Spleen (tissue), 11 donors: Measurements from ENCODE around the gene CDON. TPM values are rescaled to one million over a fixed set of nuclear protein-coding genes. Genes with fewer than 3 reads are reported as not detected.

Source experiments
- DNase-seq: peaks from one replicate; pipeline ENCODE4 v3.0.0-alpha.2; 2020
- H3K27ac ChIP-seq, 8 donors: fragments of 200-600 bp; sonication (generic) in 7 of 8; 1 replicate in 4 of 8; 2 replicates in 4 of 8; pipeline versions ENCODE4 v1.5.0 to v1.8.0; 2016 to 2021; ENCODE audit warnings: inconsistent platforms in 4 of 8, mild to moderate bottlenecking in 4 of 8, moderate library complexity in 1 of 8
- H3K27me3 ChIP-seq, 7 donors: fragments of 200-600 bp; sonication (generic) in 6 of 7; replicated peaks in 1 of 7; 1 replicate in 4 of 7; 2 replicates in 3 of 7; pipeline versions ENCODE4 v1.5.0 to v1.8.0; 2016 to 2021; ENCODE audit warnings: inconsistent platforms in 3 of 7, mild to moderate bottlenecking in 1 of 7
- H3K36me3 ChIP-seq, 6 donors: fragments of 200-600 bp; sonication (generic) in 5 of 6; 1 replicate in 4 of 6; 2 replicates in 2 of 6; pipeline versions ENCODE4 v1.5.0 to v1.8.0; 2016 to 2021; ENCODE audit warnings: inconsistent platforms in 2 of 6
- H3K4me1 ChIP-seq, 6 donors: fragments of 200-600 bp; sonication (generic) in 5 of 6; 1 replicate in 3 of 6; 2 replicates in 3 of 6; pipeline versions ENCODE4 v1.5.0 to v1.8.0; 2016 to 2021; ENCODE audit warnings: inconsistent platforms in 3 of 6
- H3K4me3 ChIP-seq, 8 donors: fragments of 200-600 bp; sonication (generic) in 7 of 8; 1 replicate in 4 of 8; 2 replicates in 4 of 8; pipeline versions ENCODE4 v1.5.0 to v1.8.0; 2016 to 2021; ENCODE audit warnings: inconsistent platforms in 4 of 8, mild to moderate bottlenecking in 4 of 8, moderate library complexity in 2 of 8
- H3K9me3 ChIP-seq, 8 donors: fragments of 200-600 bp; sonication (generic) in 7 of 8; 1 replicate in 4 of 8; 2 replicates in 4 of 8; pipeline versions ENCODE4 v1.5.0 to v1.8.0; 2016 to 2021; ENCODE audit warnings: inconsistent platforms in 4 of 8
- CTCF ChIP-seq, 11 experiments: fragments of 200-600 bp in 7 of 11; fragments of 450-650 bp in 4 of 11; sonication (generic) in 4 of 11; IDR thresholded peaks in 8 of 11; conservative IDR thresholded peaks in 3 of 11; 1 replicate in 7 of 11; 2 replicates in 4 of 11; pipeline versions ENCODE4 v1.4.0 to v1.8.0; 2016 to 2021; ENCODE audit warnings: antibody characterized with exemption in 11 of 11, inconsistent platforms in 4 of 11, mild to moderate bottlenecking in 1 of 11
- POLR2A ChIP-seq, 3 donors: fragments of 450-650 bp; IDR thresholded peaks; one replicate each; pipeline ENCODE4 v1.5.1; 2017; ENCODE audit warnings: antibody characterized with exemption in 3 of 3, mild to moderate bottlenecking in 1 of 3
- POLR2AphosphoS5 ChIP-seq, 3 donors: sonication (generic); formaldehyde crosslinking; IDR thresholded peaks; one replicate each; pipeline ENCODE4 v1.5.1; 2017; ENCODE audit warnings: antibody characterized with exemption in 3 of 3
- WGBS, 5 donors: extraction: QIAGEN DNeasy Blood & Tissue Kit in 3 of 5; methylation state at CpG; one replicate each; pipeline versions ENCODE4 v1.1.5 to v1.1.7; 2013 to 2018; 5-methylcytosine and 5-hydroxymethylcytosine counted together
- intact Hi-C: fragments of 100-400 bp; cut with DNase I; formaldehyde crosslinking; loops from one replicate; pipeline ENCODE4 v1.15.0; 2023; ENCODE audit warnings: low total_unique reads
- polyA plus RNA-seq, 3 donors: library from polyadenylated mRNA; stranded (reverse); fragments of 200-250 nt; gene quantifications; one replicate each; pipeline ENCODE4 v1.2.1, GENCODE V29; 2013
- total RNA-seq, 7 donors: library from RNA; depleted of rRNA in 3 of 7; stranded (reverse); fragments of >200 nt in 3 of 7; fragmentation: NEBNext Ultra II Directional in 4 of 7; extraction: Animal tissue kit (Norgen Biotek cat#: 25700) in 4 of 7; gene quantifications; one replicate each; pipeline versions ENCODE4 v1.1.0 to v1.2.1, GENCODE V29; 2016 to 2021
- donor health status: healthy with polysubstance abuse.
- donor health status: DM: no; HTN: no; CAD: no; lungs with moderate emphysema.
- donor health status: DM: no; HTN: no; CAD: no.
- donor health status: Bipolar disorder and iron deficiency.
- donor health status: healthy.
- donor health status: DM: no; HTN: no; CAD: no.
- donor health status: DM: yes; HTN: yes; CAD: no.

Gene CDON
- total and polyA plus RNA-seq, 10 donors: 0.30 to 5.3 (median 2.3) TPM

GRCh38 chr11:125932301-125932700 is 130.4 kb downstream of the CDON start:
- Histone ChIP-seq H3K27ac (no peak overlapping the region), H3K4me3 (no peak overlapping the region), H3K4me1 (no peaks in the 10 kb centered on the region), H3K27me3 (peaks cover 0 to 25% (median 0%) of the 10 kb centered on the region in 7 donors), H3K9me3 (no peaks in the 10 kb centered on the region), H3K36me3 (no peaks in the 10 kb centered on the region)
- no peak for TF ChIP-seq CTCF (IDR thresholded peaks at IDR 0.05 in 8 of 11, conservative IDR thresholded peaks at IDR 0.05 in 3 of 11)
- intact Hi-C loops: no loop called here
- DNase-seq: no peak
- WGBS, 5 donors: 68 to 92% (median 81%) methylated on average over 5 to 9 of the region's 9 CpGs

GRCh38 chr11:125931668-125932067 is 131.0 kb downstream of the CDON start:
- no peak for DNase-seq
- no peak overlapping the region for H3K4me3 ChIP-seq
- no peaks in the 10 kb centered on the region for H3K4me1 ChIP-seq
- H3K27me3 ChIP-seq: peaks cover 0 to 30% (median 0%) of the 10 kb centered on the region in 7 donors
- no peaks in the 10 kb centered on the region for H3K9me3 ChIP-seq
- no peaks in the 10 kb centered on the region for H3K36me3 ChIP-seq
- intact Hi-C loops: no loop called here
- no peak overlapping the region for H3K27ac ChIP-seq
- 73 to 77% (median 74%) methylated on average over 6 of the region's 6 CpGs for WGBS, 5 donors
- TF ChIP-seq POLR2AphosphoS5 (IDR thresholded peaks at IDR 0.05) (no peak), CTCF (IDR thresholded peaks at IDR 0.05 in 8 of 11, conservative IDR thresholded peaks at IDR 0.05 in 3 of 11) (no peak), POLR2A (IDR thresholded peaks at IDR 0.05) (no peak)

- H3K27ac ChIP-seq: no peak overlapping the region
- no peak for TF ChIP-seq POLR2AphosphoS5 (IDR thresholded peaks at IDR 0.05)
- TF ChIP-seq POLR2A (IDR thresholded peaks at IDR 0.05): no peak
- no peak for TF ChIP-seq CTCF (IDR thresholded peaks at IDR 0.05 in 8 of 11, conservative IDR thresholded peaks at IDR 0.05 in 3 of 11)
- no peak overlapping the region for H3K4me3 ChIP-seq
- no peaks in the 10 kb centered on the region for H3K9me3 ChIP-seq
- H3K27me3 ChIP-seq: peaks cover 0 to 31% (median 0%) of the 10 kb centered on the region in 7 donors
- intact Hi-C loops: no loop called here
- no peak for DNase-seq
- no peaks in the 10 kb centered on the region for H3K4me1 ChIP-seq
- WGBS, 5 donors: 61 to 78% (median 70%) methylated on average over 3 of the region's 3 CpGs
- H3K36me3 ChIP-seq: no peaks in the 10 kb centered on the region
Measured at GRCh38 chr11:125931116-125931515, 131.6 kb downstream of the CDON start.

GRCh38 chr11:125930076-125930450 is 132.6 kb downstream of the CDON start:
- no peaks in the 10 kb centered on the region for H3K36me3 ChIP-seq
- peaks cover 0 to 31% (median 0%) of the 10 kb centered on the region in 7 donors for H3K27me3 ChIP-seq
- H3K27ac ChIP-seq: no peak overlapping the region
- no peak overlapping the region for H3K4me3 ChIP-seq
- DNase-seq: no peak
- H3K9me3 ChIP-seq: no peaks in the 10 kb centered on the region
- no peak for TF ChIP-seq CTCF (IDR thresholded peaks at IDR 0.05 in 8 of 11, conservative IDR thresholded peaks at IDR 0.05 in 3 of 11)
- no peak for TF ChIP-seq POLR2A (IDR thresholded peaks at IDR 0.05)
- TF ChIP-seq POLR2AphosphoS5 (IDR thresholded peaks at IDR 0.05): no peak
- H3K4me1 ChIP-seq: no peaks in the 10 kb centered on the region
- WGBS, 5 donors: 80 to 87% (median 84%) methylated on average over 11 of the region's 11 CpGs
- intact Hi-C loops: no loop called here
